ES-I3 (cell line): Measurements from ENCODE around the gene LZTS3.
"Not testable (repeated sequence)": the region's sequence is repeated elsewhere in the genome, so short reads cannot be mapped to it uniquely, and the experiment has no call there.

Source experiments
- H3K36me3 ChIP-seq: 2 replicates; pipeline ENCODE4 v1.6.1; 2013; ENCODE audit warnings: mild to moderate bottlenecking, low read length, control low read depth, moderate library complexity; ENCODE audit not compliant: insufficient read depth
- H3K4me1 ChIP-seq: 2 replicates; pipeline ENCODE4 v1.6.1; 2013; ENCODE audit warnings: mild to moderate bottlenecking, control low read depth, low read length; ENCODE audit not compliant: insufficient read depth
- H3K9ac ChIP-seq: 2 replicates; pipeline ENCODE4 v1.6.1; 2013; ENCODE audit warnings: low read depth, mild to moderate bottlenecking, low read length, moderate library complexity
- H3K9me3 ChIP-seq: 2 replicates; pipeline ENCODE4 v1.6.1; 2013; ENCODE audit warnings: mild to moderate bottlenecking, low read length, moderate library complexity; ENCODE audit not compliant: control insufficient read depth, insufficient read depth

LZTS3 gene

DNA sequence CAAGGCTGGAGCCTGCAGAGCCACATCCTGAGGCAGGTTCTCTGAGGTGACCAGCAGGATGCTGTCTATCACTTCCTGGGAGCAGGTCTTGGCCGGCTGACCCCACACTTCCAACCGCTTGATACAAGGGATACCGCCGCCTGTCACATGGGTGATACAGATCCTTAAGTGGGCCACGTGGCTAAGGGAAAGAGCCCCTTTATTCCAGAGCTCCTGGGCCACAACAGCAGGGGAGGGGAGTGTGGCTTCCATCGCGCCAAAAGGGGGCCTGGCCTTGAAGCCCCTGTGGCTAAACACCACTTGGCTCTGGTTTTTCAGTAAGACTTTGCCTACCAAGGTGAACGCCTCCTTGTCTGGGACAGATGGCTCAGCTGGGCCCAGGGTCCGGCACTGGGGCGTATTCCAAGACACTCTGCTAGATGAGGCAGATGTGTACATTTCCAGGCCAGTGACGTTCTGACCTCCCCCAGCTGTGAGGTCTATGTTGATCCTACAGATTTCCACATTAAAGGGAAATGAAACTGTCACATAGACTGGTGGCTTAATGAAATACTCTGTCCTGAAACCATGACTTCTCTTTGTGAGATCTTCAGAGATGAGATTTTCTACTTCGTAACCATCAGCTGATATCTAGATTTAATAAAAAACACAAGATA lies 51.3 kb downstream of the LZTS3 start:
- H3K9ac ChIP-seq, result no peak overlapping the region
- H3K36me3 ChIP-seq, result peaks cover 15% of the 10 kb centered on the region
- H3K9me3 ChIP-seq, result peaks cover 9% of the 10 kb centered on the region; the same call in 1 of the 2 replicates
- no peaks in the 10 kb centered on the region for H3K4me1 ChIP-seq

DNA sequence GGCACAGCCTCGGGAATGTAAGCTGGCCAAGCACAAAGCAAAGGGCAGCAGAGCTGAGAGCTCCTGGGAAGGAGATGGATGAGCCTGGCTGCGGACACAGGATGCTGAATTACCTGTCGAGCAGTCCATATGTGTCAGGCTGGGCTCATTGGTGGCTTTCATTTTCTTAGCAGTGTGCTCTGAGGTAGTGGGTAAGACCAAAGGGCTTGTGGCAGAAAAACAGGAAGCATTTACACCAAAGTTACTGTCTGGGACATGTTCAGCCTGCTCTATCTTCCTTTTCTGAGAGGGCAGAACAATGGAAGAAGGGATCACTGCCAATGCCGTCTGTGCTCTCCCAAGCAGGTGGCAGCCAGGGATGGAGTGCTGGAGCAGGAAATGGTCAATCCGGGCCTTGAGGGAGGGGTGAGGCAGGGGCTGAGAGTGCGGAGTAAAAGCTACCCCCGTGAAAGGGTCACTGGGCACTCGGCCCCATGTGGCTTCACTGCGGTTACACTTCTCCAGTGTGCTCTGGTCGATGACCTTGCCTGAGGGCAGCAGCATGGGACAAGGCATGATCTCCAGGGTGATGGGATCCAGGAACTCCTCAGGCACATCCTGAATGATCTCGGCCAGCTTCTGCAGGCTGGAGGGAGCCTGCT lies 52.0 kb downstream of the LZTS3 start:
- Histone ChIP-seq H3K4me1 (no peaks in the 10 kb centered on the region), H3K36me3 (peaks cover 15% of the 10 kb centered on the region), H3K9me3 (peaks cover 9% of the 10 kb centered on the region; the same call in 1 of the 2 replicates), H3K9ac (no peak overlapping the region)

DNA sequence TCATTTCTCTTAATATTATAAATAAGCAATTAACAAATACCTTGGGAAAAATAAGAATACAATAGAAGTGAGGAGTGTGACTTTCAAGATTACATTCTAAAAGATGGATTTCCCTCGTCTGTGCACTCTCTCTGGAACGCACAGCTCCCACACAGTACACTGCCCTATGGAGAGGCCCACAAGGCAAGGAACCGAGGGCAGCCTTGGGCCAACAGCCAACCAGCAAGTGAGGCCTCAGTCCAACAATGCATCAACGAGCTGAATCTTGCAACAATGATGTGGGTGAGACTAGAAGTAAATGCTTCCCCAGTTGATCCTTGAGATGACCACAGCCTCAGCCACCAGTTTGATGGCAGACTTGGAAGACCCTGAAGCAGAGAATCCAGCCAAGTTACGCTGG lies 54.3 kb downstream of the LZTS3 start:
- Histone ChIP-seq H3K9ac (no peak overlapping the region), H3K36me3 (peaks cover 15% of the 10 kb centered on the region), H3K9me3 (peaks cover 9% of the 10 kb centered on the region; the same call in 1 of the 2 replicates), H3K4me1 (no peaks in the 10 kb centered on the region)

DNA sequence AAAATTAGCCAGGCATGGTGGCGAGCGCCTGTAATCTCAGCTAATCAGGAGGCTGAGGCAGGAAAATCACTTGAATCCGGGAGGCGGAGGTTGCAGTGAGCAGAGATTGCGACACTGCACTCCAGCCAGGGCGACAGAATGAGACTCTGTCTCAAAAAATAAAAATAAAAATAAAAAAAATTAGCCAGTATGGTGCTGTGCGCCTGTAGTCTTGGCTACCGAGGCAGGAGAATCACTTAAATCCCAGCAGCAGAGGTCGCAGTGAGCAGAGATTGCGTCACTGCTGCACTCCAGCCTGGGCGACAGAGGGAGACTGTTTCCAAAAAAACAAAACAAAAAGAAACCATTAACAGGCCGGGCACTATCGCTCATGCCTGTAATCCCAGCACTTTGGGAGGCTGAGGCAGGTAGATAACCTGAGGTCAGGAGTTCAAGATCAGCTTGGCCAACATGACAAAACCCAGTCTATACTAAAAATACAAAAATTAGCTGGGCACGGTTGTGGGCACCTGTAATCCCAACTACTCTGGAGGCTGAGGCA lies 55.4 kb downstream of the LZTS3 start:
- peaks cover 13% of the 10 kb centered on the region for H3K36me3 ChIP-seq
- H3K9ac ChIP-seq, H3K4me1 ChIP-seq, H3K9me3 ChIP-seq: not testable (repeated sequence)

DNA sequence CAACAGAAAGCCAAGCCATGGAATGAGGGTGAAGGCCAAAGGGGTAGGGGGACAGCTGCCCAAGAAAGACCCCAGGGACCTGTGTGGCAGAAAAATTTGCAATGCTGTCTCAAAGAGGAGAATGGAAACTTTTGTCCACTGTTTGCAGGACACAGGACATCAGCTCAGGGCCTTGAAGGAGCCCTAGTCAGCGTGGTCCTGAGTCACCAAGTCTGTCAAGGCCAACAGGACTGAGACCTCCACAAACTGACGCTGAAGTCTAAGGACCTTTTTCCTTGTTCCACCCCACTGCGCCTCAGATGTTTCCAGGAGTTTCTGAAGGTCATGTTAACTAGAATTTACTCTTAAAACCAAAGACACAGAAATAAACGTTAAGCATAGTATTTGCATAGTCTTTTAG lies 57.0 kb downstream of the LZTS3 start:
- Histone ChIP-seq H3K9me3 (no peaks in the 10 kb centered on the region), H3K4me1 (no peaks in the 10 kb centered on the region), H3K9ac (no peak overlapping the region), H3K36me3 (0 out of 2 replicates have a peak, but pooled peaks cover 6% of the 10 kb centered on the region)

DNA sequence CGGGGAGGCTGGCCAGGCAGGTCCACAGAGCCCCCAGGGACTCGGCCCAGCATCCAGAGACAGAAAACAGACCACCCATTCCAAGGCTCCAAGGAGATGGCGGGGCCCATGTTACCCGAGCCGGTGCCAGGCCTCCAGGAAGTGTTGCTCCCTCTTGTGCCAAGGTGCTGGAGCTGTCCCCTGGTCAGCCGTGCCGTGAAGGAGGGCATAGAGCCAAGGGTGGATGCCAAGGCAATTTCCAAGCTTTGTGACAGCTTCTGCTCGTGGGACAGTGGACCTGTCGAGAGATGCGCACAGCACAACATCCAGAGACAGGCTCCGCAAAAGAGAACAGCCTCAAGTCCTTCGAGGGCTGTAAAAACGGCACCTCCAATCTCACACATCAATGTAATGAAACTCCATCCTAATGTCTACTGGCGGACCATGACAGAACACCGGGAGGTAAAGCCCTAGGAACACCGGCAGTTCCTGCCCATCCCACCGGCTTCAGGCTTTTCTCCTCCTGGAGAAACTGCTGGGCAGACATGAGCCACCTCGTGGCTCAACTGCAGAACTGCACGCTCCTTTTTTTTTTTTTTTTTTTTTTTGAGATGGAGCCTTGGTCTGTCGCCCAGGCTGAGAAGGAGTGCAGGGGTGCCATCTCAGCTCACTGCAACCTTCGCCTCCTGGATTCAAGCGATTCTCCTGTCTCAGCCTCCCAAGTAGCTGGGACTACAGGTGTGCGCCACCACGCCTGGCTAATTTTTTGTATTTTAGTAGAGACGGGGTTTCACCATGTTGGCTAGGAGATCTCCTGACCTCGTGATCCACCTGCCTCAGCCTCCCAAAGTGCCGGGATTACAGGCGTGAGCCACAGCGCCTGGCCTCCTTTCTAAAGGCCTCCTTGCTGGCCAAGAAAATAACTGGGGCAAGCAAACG lies 57.9 kb downstream of the LZTS3 start:
- Histone ChIP-seq H3K9me3 (no peaks in the 10 kb centered on the region), H3K9ac (no peak overlapping the region), H3K36me3 (no peaks in the 10 kb centered on the region), H3K4me1 (no peaks in the 10 kb centered on the region)
